ENCODE data around the gene NPTX1.

DNA sequence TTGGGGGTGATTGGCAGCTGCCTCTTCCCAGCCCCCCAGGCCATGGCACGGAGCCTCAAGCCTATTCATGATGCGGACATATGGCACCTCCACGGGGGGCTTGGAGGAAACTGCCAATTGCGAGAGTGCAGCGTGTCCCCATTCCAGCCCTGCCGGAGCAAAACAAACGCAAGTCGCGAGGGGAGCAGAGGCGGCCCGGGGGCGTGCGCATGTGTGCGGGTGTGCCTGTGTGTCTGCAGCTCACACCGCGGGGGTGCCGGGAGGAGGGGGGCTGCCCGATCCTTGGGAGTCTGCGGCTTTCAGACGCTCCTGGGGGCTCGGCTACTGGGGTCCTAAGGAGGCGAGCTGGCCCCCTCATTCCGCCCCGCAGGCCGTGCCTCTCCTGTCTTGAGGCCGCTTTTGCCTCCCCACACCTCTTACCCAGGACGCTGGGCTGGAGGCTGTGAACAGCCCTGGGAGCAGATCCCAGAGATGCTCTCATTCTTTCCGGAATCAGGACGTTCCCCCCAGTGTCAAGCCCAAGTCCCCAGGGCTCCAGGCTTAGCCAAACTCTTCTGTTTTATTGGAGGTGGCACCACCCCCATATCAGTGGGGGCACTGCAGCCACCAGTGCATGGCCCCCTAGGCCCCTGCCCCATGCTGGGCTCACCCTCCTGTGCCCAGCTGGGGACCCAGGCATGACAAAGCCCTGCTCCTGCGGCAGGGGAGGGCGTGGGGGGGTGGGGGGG lies 32.3 kb downstream of the NPTX1 start:
- TF ChIP-seq RFX5 (IDR thresholded peaks at IDR 0.05), result no peak
- TF ChIP-seq KDM1A (IDR thresholded peaks at IDR 0.05; ENCODE audit: low read depth), result no peak
- TF ChIP-seq, protein P1, sequence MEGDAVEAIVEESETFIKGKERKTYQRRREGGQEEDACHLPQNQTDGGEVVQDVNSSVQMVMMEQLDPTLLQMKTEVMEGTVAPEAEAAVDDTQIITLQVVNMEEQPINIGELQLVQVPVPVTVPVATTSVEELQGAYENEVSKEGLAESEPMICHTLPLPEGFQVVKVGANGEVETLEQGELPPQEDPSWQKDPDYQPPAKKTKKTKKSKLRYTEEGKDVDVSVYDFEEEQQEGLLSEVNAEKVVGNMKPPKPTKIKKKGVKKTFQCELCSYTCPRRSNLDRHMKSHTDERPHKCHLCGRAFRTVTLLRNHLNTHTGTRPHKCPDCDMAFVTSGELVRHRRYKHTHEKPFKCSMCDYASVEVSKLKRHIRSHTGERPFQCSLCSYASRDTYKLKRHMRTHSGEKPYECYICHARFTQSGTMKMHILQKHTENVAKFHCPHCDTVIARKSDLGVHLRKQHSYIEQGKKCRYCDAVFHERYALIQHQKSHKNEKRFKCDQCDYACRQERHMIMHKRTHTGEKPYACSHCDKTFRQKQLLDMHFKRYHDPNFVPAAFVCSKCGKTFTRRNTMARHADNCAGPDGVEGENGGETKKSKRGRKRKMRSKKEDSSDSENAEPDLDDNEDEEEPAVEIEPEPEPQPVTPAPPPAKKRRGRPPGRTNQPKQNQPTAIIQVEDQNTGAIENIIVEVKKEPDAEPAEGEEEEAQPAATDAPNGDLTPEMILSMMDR (IDR thresholded peaks at IDR 0.05), result no peak
- TF ChIP-seq JUN (IDR thresholded peaks at IDR 0.05), result no peak
- no peak for TF ChIP-seq POLR2AphosphoS2 (conservative IDR thresholded peaks at IDR 0.05; ENCODE audit: low read length)
- TF ChIP-seq MAFK (IDR thresholded peaks at IDR 0.05; ENCODE audit: partially characterized antibody), result no peak
- TF ChIP-seq, protein P2, sequence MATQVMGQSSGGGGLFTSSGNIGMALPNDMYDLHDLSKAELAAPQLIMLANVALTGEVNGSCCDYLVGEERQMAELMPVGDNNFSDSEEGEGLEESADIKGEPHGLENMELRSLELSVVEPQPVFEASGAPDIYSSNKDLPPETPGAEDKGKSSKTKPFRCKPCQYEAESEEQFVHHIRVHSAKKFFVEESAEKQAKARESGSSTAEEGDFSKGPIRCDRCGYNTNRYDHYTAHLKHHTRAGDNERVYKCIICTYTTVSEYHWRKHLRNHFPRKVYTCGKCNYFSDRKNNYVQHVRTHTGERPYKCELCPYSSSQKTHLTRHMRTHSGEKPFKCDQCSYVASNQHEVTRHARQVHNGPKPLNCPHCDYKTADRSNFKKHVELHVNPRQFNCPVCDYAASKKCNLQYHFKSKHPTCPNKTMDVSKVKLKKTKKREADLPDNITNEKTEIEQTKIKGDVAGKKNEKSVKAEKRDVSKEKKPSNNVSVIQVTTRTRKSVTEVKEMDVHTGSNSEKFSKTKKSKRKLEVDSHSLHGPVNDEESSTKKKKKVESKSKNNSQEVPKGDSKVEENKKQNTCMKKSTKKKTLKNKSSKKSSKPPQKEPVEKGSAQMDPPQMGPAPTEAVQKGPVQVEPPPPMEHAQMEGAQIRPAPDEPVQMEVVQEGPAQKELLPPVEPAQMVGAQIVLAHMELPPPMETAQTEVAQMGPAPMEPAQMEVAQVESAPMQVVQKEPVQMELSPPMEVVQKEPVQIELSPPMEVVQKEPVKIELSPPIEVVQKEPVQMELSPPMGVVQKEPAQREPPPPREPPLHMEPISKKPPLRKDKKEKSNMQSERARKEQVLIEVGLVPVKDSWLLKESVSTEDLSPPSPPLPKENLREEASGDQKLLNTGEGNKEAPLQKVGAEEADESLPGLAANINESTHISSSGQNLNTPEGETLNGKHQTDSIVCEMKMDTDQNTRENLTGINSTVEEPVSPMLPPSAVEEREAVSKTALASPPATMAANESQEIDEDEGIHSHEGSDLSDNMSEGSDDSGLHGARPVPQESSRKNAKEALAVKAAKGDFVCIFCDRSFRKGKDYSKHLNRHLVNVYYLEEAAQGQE (IDR thresholded peaks at IDR 0.05), result no peak
- TF ChIP-seq POLR2A (IDR thresholded peaks at IDR 0.05; ENCODE audit: low read length), result no peak
- no peak for TF ChIP-seq ZNF302 (CRISPR knock-in tag; IDR thresholded peaks at IDR 0.05)
- no peak for TF ChIP-seq EHMT2 (IDR thresholded peaks at IDR 0.05; ENCODE audit: low read depth)
